HG03108 (cell line): ENCODE results near the gene SCAMP3.
"Not testable (repeated sequence)": the region's sequence is repeated elsewhere in the genome, so short reads cannot be mapped to it uniquely, and the experiment has no call there.

Experiments
- ATAC-seq: cut with Tn5 transposase; IDR thresholded peaks from one replicate; pipeline ENCODE4 v1.9.1; 2021; ENCODE audit warnings: moderate library complexity; ENCODE audit not compliant: unreplicated experiment

SCAMP3 gene

GRCh38 chr1:155261852-155262673 is at the start of gene SCAMP3:
SCAMP3 (minus strand) TSS chr1:155262360; CDS start chr1:155262151, 209 bp downstream.
- peak; percentile 92 for ATAC-seq

DNA sequence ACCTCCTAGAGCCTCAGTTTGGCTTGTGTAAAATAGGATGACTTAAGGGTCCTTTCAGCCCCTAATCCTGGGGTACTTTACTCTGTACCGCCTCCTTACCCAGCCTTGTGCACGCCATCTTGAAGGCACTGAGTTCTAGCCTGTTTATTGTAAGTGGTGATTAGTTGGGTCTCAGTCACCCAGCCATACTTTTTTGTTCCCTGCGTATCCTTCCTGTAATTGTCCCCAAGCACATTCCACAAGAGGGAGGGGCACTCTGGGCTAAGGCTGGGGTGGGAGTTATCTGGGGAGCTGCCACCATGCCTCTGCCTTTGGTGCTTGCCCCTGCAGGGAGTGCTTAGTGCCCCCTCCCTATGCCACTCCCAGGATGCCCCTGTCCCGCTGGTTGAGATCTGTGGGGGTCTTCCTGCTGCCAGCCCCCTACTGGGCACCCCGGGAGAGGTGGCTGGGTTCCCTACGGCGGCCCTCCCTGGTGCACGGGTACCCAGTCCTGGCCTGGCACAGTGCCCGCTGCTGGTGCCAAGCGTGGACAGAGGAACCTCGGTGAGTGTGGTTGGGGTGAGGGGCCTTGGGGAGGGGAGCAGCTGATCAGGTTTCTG is 47.4 kb upstream of the SCAMP3 start:
- ATAC-seq, result no peak

DNA sequence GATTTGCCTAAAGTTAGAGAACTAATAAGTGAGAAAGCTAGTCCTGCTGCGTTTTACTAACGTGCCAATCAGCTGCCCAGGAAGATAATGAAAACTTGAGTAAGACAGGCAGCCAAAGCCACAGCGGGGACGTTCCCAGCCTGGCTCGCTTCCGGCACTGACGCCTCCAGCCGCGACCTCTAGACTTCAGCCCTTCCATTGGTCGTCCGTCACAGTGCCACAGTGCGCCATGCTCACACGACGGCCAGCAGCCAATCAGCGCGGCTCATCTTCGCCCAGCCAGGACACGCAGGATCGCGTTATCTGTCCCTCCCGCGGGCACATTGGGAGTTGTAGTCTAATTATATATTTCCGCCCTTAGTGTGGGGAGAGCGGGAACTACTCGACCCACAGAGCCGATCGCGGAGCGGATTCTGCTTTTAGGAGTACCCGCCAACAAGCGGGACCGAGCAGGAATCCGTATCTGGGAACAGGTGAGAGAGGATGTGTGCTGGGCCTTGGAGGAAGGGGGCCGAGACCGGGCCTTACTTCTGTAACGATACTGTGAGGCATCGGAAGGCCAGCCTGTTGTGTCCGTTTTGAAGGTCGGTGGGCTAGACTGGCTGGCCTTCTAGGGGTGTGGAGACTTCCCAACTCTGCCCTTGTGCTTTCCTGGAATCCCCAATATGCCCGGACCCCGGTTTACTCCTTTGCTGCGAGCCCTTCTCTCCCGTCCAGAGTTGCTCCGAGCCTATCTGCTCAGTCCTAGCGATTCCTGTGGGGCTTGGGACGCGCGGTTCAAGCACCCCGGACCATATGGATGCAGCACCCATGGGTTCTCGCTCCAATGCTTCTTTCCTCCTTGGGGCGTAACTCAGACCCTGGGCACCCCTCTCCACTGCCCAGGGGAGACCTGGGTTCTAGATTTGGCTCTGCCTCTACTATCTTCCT is 46.6 kb upstream of the SCAMP3 start, which contains the start of gene FDPS:
TSS of gene FDPS (plus strand) at position 374 of the 930 bp plus-strand sequence. CDS start 924 bp downstream, outside the sequence.
- peak; percentile 94 for ATAC-seq

- ATAC-seq, result no peak
Measured at GRCh38 chr1:155307247-155307740, 45.1 kb upstream of the SCAMP3 start.

- ATAC-seq, result no peak
Measured at GRCh38 chr1:155305881-155306391, 43.8 kb upstream of the SCAMP3 start.

GRCh38 chr1:155304558-155305063 is 42.5 kb upstream of the SCAMP3 start:
- no peak for ATAC-seq

DNA sequence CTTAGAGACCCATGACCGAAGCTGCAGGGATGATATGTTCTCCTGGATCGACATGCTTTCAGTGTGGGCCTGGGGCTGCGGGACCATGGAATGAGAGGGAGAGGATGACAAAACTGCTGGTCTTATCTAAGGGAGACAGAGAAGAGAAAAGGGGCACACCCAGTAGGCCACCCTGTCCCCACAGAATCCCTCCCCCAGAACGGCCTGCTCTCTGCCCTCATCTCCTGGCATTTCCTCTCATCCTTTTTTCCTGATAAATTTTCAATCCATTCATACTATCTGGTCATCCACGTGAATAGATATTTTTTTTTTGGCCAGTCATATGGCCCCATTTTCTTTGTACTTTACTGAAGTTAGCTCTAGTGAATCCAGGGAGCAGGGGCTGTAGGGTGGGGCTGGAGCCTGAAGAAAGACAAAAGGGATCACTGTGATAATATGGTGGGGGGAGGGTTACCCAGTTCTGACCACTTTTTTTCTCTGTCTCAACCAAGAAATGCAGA is 39.2 kb upstream of the SCAMP3 start, which contains the start of gene PKLR:
TSS of gene PKLR (minus strand) at position 97 of the 500 bp plus-strand sequence. CDS start at position 54, 43 bp downstream.
- ATAC-seq, result no peak

DNA sequence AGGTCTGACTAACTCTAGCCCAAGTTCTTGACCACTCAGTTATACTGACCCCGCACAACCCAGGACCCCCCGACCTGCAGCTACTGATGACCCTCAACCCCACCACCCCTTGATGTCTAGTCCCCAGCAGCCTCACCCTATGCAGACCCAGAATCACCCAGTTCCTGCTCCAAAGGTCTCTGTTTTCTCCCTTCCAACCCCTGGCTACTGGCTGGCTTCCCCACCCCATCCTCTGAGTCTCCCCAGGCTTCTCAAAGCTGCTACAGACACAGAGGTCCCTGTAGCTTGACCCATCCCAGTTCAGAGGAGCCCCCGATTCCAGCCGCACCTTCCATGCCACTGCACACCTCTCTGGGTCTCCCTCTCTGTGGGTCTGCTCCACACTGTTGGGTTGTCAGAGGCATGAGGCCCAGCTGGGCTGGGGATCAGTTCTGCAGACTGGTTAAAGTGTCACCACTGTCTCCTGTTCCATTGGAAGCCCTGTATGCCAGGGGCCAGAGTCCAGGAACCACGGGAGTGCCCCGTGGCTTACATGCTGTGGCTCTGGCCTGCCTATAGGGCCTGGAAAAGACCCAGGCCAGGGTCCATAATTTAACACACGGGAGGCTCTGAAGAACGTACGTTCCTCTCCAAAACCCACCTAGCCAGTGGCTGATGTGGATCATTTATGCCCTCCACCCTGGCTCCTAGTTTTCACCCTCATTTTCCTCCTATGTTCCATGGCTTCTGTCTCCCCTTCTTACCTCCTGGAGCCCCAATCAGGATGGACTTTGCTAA is 38.6 kb upstream of the SCAMP3 start:
- no peak for ATAC-seq

GRCh38 chr1:155300024-155300423 is 37.9 kb upstream of the SCAMP3 start:
- ATAC-seq, result no peak

- no peak for ATAC-seq
Measured at GRCh38 chr1:155297384-155297783, 35.2 kb upstream of the SCAMP3 start.

DNA sequence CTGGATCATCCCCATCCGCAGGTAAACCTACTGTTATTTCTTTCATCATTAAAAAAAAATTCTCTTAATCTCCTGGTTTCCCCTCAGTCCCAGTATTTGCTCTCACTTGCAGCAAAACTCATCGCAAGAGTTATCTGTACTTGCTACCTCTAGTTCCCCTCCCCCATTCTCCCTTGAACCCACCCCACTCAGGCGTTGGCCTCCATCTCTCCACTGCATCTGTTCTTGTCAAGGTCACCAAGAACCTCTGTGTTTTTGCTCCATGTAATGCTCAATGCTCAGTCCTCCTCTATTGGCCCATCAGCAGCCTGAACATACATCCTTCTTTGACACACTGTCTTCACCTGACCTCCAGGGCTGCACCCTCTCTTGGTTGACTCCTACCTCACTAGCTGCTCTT is 34.5 kb upstream of the SCAMP3 start:
- no peak for ATAC-seq

- no peak for ATAC-seq
Measured at GRCh38 chr1:155295942-155296267, 33.7 kb upstream of the SCAMP3 start.

DNA sequence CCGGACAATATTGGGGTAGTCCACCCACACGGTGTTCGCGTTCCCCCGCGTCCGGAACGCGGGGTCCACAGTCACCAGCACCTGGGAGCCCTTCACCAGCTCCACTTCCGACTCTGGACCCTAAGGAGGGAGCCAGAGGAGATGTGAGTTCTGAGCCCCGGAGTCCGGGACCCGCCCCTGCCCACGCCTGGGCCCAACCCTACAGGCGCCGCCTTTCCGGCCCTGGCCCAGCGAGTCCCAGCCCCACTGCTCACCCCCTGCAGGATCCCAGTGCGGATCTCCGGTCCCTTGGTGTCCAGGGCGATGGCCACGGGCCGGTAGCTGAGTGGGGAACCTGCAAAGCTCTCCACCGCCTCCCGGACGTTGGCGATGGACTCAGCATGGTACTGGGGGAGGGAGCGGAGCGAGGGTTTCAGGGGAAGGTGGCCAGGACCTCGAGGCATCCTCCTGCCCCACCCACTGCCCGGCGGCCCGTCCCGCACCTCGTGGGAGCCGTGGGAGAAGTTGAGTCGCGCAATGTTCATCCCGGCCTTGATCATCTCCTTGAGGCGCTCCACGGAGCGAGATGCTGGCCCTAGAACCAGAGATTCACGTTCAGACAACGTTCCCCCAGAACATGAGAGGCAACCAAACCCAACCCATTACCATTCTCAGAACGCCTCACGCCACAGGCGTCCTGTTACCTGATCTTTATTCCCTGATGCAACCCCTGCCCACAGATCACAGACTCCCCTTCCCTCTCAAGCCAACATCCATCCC is 33.2 kb upstream of the SCAMP3 start:
- ATAC-seq, result no peak

- no peak for ATAC-seq
Measured at GRCh38 chr1:155294520-155295182, 32.5 kb upstream of the SCAMP3 start.

- ATAC-seq, result no peak
Measured at GRCh38 chr1:155293086-155293749, 31.1 kb upstream of the SCAMP3 start.

DNA sequence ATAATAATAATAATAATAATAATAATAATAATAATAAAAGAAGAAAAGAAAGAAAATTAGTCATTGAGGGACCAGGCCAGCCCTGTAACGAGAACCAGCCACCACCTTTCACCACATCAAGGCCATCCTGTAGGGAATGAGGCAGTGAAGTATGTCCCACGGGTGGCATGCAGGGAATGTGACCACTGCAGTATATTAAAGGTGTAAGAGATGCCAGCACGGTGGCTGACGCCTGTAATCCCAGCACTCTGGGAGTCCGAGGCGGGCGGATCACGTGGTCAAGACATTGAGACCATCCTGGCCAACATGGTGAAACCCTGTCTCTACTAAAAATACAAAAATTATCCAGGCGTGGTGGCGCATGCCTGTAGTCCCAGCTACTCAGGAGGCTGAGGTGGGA is 28.8 kb upstream of the SCAMP3 start:
- ATAC-seq, result not testable (repeated sequence)

DNA sequence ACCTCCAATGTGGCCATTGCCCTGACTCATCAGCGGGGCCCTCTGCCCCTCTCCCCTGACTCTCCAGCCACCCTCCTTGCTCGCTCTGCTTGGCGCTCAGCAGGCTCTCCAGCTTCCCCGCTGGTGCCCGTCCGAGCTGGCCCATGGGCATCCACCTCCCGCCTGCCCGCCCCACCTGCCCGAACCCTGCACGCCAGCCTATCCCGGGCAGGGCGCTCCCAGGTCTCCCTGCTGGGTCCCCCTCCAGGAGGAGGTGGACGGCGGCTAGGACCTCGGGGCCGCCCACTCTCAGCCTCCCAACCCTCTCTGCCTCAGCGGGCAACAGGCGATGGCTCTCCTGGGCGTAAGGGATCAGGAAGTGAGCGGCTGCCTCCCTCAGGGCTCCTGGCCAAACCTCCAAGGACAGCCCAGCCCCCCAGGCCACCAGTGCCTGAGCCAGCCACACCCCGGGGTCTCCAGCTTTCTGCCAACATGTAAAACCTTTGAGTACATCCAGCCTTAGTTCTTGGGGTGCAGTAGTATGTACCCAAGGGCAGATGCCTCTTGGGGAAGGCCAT is 25.9 kb upstream of the SCAMP3 start:
- ATAC-seq, result no peak

DNA sequence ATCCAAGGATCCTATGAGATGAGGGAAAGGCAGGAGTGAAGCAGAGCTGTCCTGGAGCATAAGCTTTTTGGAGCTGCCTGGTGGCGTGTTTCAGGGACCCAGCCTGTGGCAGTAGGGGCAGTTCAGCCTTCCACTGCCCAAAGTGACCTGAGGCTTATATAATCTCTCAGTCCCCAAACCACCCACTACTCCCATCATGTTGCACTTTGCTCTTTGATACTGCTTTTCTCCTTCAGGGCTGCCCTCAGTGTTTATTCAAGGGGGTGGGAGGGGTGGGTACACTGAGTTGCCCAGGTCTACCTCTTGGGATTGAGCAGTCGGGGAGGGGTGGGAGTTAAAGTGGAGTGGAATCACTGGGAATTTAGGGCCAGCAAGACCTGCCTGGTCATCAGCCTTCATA is 24.4 kb upstream of the SCAMP3 start:
- ATAC-seq, result no peak
